Measurements from ENCODE around the gene KCNT1. TPM values are rescaled to one million over a fixed set of nuclear protein-coding genes. Genes with fewer than 3 reads are reported as not detected.

Gene KCNT1
- total RNA-seq, 2 experiments from 2014 or later: not detected

- intact Hi-C loops (cut with micrococcal nuclease): no loop called here
- H3K9me3 Mint-ChIP-seq: no peaks in the 10 kb centered on the region
- DNase-seq: no peak
- no peaks in the 10 kb centered on the region for H3K36me3 Mint-ChIP-seq (ENCODE audit: low read depth)
- H3K4me1 Mint-ChIP-seq (ENCODE audit: low read depth): no peaks in the 10 kb centered on the region
- H3K4me3 Mint-ChIP-seq: no peak overlapping the region
- CTCF ChIA-PET: no interaction called here
- H3K27ac Mint-ChIP-seq: no peak overlapping the region
- H3K27me3 Mint-ChIP-seq (ENCODE audit: low read depth): no peaks in the 10 kb centered on the region
Observed at GRCh38 chr9:135780086-135780485, 78.1 kb downstream of the KCNT1 start.

GRCh38 chr9:135780626-135781025 is 78.6 kb downstream of the KCNT1 start:
- no peak for DNase-seq
- H3K9me3 Mint-ChIP-seq: no peaks in the 10 kb centered on the region
- intact Hi-C loops (cut with micrococcal nuclease): no loop called here
- CTCF ChIA-PET: no interaction called here
- no peak overlapping the region for H3K27ac Mint-ChIP-seq
- no peaks in the 10 kb centered on the region for H3K27me3 Mint-ChIP-seq (ENCODE audit: low read depth)
- H3K4me1 Mint-ChIP-seq (ENCODE audit: low read depth): no peaks in the 10 kb centered on the region
- no peaks in the 10 kb centered on the region for H3K36me3 Mint-ChIP-seq (ENCODE audit: low read depth)
- no peak overlapping the region for H3K4me3 Mint-ChIP-seq

- no peak overlapping the region for H3K27ac Mint-ChIP-seq
- no peaks in the 10 kb centered on the region for H3K27me3 Mint-ChIP-seq (ENCODE audit: low read depth)
- CTCF ChIA-PET: no interaction called here
- H3K4me3 Mint-ChIP-seq: no peak overlapping the region
- H3K9me3 Mint-ChIP-seq: no peaks in the 10 kb centered on the region
- intact Hi-C loops (cut with micrococcal nuclease): no loop called here
- no peaks in the 10 kb centered on the region for H3K36me3 Mint-ChIP-seq (ENCODE audit: low read depth)
- no peaks in the 10 kb centered on the region for H3K4me1 Mint-ChIP-seq (ENCODE audit: low read depth)
- DNase-seq: no peak
Observed at GRCh38 chr9:135782946-135783345, 81.0 kb downstream of the KCNT1 start.

GRCh38 chr9:135783540-135784245 is 81.7 kb downstream of the KCNT1 start:
- Mint-ChIP-seq H3K36me3 (ENCODE audit: low read depth) (no peaks in the 10 kb centered on the region), H3K4me3 (no peak overlapping the region), H3K4me1 (ENCODE audit: low read depth) (no peaks in the 10 kb centered on the region), H3K9me3 (no peaks in the 10 kb centered on the region), H3K27me3 (ENCODE audit: low read depth) (no peaks in the 10 kb centered on the region), H3K27ac (no peak overlapping the region)
- CTCF ChIA-PET: no interaction called here
- DNase-seq: no peak
- intact Hi-C loops (cut with micrococcal nuclease): no loop called here

GRCh38 chr9:135785013-135785575 is 83.1 kb downstream of the KCNT1 start:
- Mint-ChIP-seq H3K4me3 (no peak overlapping the region), H3K27me3 (ENCODE audit: low read depth) (no peaks in the 10 kb centered on the region), H3K9me3 (no peaks in the 10 kb centered on the region), H3K27ac (no peak overlapping the region), H3K36me3 (ENCODE audit: low read depth) (no peaks in the 10 kb centered on the region), H3K4me1 (ENCODE audit: low read depth) (no peaks in the 10 kb centered on the region)
- CTCF ChIA-PET: no interaction called here
- intact Hi-C loops (cut with micrococcal nuclease): no loop called here
- no peak for DNase-seq

GRCh38 chr9:135786146-135786690 is 84.2 kb downstream of the KCNT1 start:
- CTCF ChIA-PET: no interaction called here
- no peaks in the 10 kb centered on the region for H3K27me3 Mint-ChIP-seq (ENCODE audit: low read depth)

GRCh38 chr9:135787317-135787716 is 85.3 kb downstream of the KCNT1 start:
- Mint-ChIP-seq H3K4me3 (no peak overlapping the region), H3K4me1 (ENCODE audit: low read depth) (no peaks in the 10 kb centered on the region), H3K27me3 (ENCODE audit: low read depth) (no peaks in the 10 kb centered on the region), H3K36me3 (ENCODE audit: low read depth) (no peaks in the 10 kb centered on the region), H3K27ac (no peak overlapping the region), H3K9me3 (no peaks in the 10 kb centered on the region)
- DNase-seq: no peak
- CTCF ChIA-PET: interaction anchor here (0.6 kb wide), 1 partner anchor 348 kb away, joined by 3 read pairs; no protein-coding TSS in a partner anchor
- intact Hi-C loops (cut with micrococcal nuclease): no loop called here

More at GRCh38 chr9:135786146-135786690, 84.2 kb downstream of the KCNT1 start:
- H3K9me3 Mint-ChIP-seq: no peaks in the 10 kb centered on the region
- no peak for DNase-seq
- no peak overlapping the region for H3K4me3 Mint-ChIP-seq
- no peaks in the 10 kb centered on the region for H3K4me1 Mint-ChIP-seq (ENCODE audit: low read depth)
- H3K27ac Mint-ChIP-seq: no peak overlapping the region
- no peaks in the 10 kb centered on the region for H3K36me3 Mint-ChIP-seq (ENCODE audit: low read depth)
- intact Hi-C loops (cut with micrococcal nuclease): no loop called here

- Mint-ChIP-seq H3K4me1 (ENCODE audit: low read depth) (no peaks in the 10 kb centered on the region), H3K27me3 (ENCODE audit: low read depth) (no peaks in the 10 kb centered on the region), H3K36me3 (ENCODE audit: low read depth) (no peaks in the 10 kb centered on the region), H3K9me3 (no peaks in the 10 kb centered on the region), H3K27ac (no peak overlapping the region), H3K4me3 (no peak overlapping the region)
- no peak for DNase-seq
- intact Hi-C loops (cut with micrococcal nuclease): no loop called here
- CTCF ChIA-PET: interaction anchor here (0.6 kb wide), 1 partner anchor 348 kb away, joined by 3 read pairs; no protein-coding TSS in a partner anchor
Observed at GRCh38 chr9:135787776-135788575, 86.0 kb downstream of the KCNT1 start.

- no peak overlapping the region for H3K27ac Mint-ChIP-seq
- H3K9me3 Mint-ChIP-seq: no peaks in the 10 kb centered on the region
Observed at GRCh38 chr9:135788576-135789300, 86.8 kb downstream of the KCNT1 start.

GRCh38 chr9:135789838-135790291 is 87.9 kb downstream of the KCNT1 start:
- Mint-ChIP-seq H3K4me3 (no peak overlapping the region), H3K36me3 (ENCODE audit: low read depth) (no peaks in the 10 kb centered on the region), H3K9me3 (no peaks in the 10 kb centered on the region), H3K27me3 (ENCODE audit: low read depth) (no peaks in the 10 kb centered on the region), H3K4me1 (ENCODE audit: low read depth) (no peaks in the 10 kb centered on the region), H3K27ac (no peak overlapping the region)
- intact Hi-C loops (cut with micrococcal nuclease): loop anchor here (10.0 kb wide), 2 partner anchors 175 to 335 kb away; partner anchors contain the start of gene UBAC1
- CTCF ChIA-PET: no interaction called here
- no peak for DNase-seq

More at GRCh38 chr9:135788576-135789300, 86.8 kb downstream of the KCNT1 start:
- DNase-seq: no peak
- Mint-ChIP-seq H3K4me3 (no peak overlapping the region), H3K27me3 (ENCODE audit: low read depth) (no peaks in the 10 kb centered on the region), H3K36me3 (ENCODE audit: low read depth) (no peaks in the 10 kb centered on the region), H3K4me1 (ENCODE audit: low read depth) (no peaks in the 10 kb centered on the region)
- intact Hi-C loops (cut with micrococcal nuclease): no loop called here
- CTCF ChIA-PET: no interaction called here

GRCh38 chr9:135790356-135790755 is 88.4 kb downstream of the KCNT1 start:
- intact Hi-C loops (cut with micrococcal nuclease): loop anchor here (10.0 kb wide), 2 partner anchors 174 to 334 kb away; partner anchors contain the start of gene UBAC1
- Mint-ChIP-seq H3K36me3 (ENCODE audit: low read depth) (no peaks in the 10 kb centered on the region), H3K9me3 (no peaks in the 10 kb centered on the region), H3K27me3 (ENCODE audit: low read depth) (no peaks in the 10 kb centered on the region), H3K4me1 (ENCODE audit: low read depth) (no peaks in the 10 kb centered on the region), H3K27ac (no peak overlapping the region), H3K4me3 (no peak overlapping the region)
- CTCF ChIA-PET: no interaction called here
- DNase-seq: no peak

GRCh38 chr9:135790850-135791249 is 88.9 kb downstream of the KCNT1 start:
- Mint-ChIP-seq H3K36me3 (ENCODE audit: low read depth) (no peaks in the 10 kb centered on the region), H3K4me3 (no peak overlapping the region), H3K4me1 (ENCODE audit: low read depth) (no peaks in the 10 kb centered on the region), H3K27me3 (ENCODE audit: low read depth) (no peaks in the 10 kb centered on the region), H3K27ac (no peak overlapping the region), H3K9me3 (no peaks in the 10 kb centered on the region)
- CTCF ChIA-PET: no interaction called here
- no peak for DNase-seq
- intact Hi-C loops (cut with micrococcal nuclease): loop anchor here (10.0 kb wide), 2 partner anchors 174 to 334 kb away; partner anchors contain the start of gene UBAC1

All from activated naive CD4-positive, alpha-beta T cell treated with anti-CD3 and anti-CD28 coated beads for 36 hours (primary cell).